SK-N-SH (cell line): ENCODE measurements around the gene MAP3K7CL. TPM values are rescaled to one million over a fixed set of nuclear protein-coding genes. Genes with fewer than 3 reads are reported as not detected.
A peak's percentile ranks its signal among the peaks of the same experiment; 100 is the strongest.

Experiments used
- CTCF ChIA-PET: fragments of 300-600, 350-600 bp; formaldehyde crosslinking; extraction: SDS; loops from one replicate; lab custom pipeline; 2021; lab: Yijun Ruan, JAX
- POLR2A ChIA-PET: fragments of 350-600 bp; sonication (Branson Sonifier 250); formaldehyde crosslinking; extraction: SDS; loops from one replicate; lab custom pipeline; 2020; ENCODE audit warnings: antibody characterized with exemption, inconsistent platforms; lab: Yijun Ruan, JAX
- DNase-seq: peaks from one replicate; pipeline ENCODE4 v3.0.0; 2012
- H2AFZ ChIP-seq: fragments of 200-600 bp; sonication (generic); 2 replicates; pipeline ENCODE4 v1.8.1; 2016; ENCODE audit warnings: antibody characterized with exemption, mild to moderate bottlenecking, low read depth
- H3F3A ChIP-seq: fragments of 200-600 bp; sonication (generic); replicated peaks from 2 replicates; pipeline ENCODE3; 2016; ENCODE audit warnings: antibody characterized with exemption, mild to moderate bottlenecking; ENCODE audit not compliant: insufficient read depth
- H3K27ac ChIP-seq, 2 experiments: fragments of 200-500 bp in 1 of 2; fragments of 200-600 bp in 1 of 2; sonication (Bioruptor generic) in 1 of 2; sonication (generic), shearing (Covaris generic) in 1 of 2; 2 replicates each; pipeline versions ENCODE4 v1.5.1 to v1.6.1; 2014 to 2016; ENCODE audit warnings: low read depth in 2 of 2, inconsistent platforms in 1 of 2, low read length in 1 of 2, mild to moderate bottlenecking in 1 of 2, mixed read lengths in 1 of 2
- H3K27me3 ChIP-seq: fragments of 200-600 bp; sonication (generic), shearing (Covaris generic); 2 replicates; pipeline ENCODE4 v1.6.1; 2016; ENCODE audit warnings: mixed run types; ENCODE audit not compliant: insufficient read depth
- H3K36me3 ChIP-seq, 2 experiments: fragments of 200-500 bp in 1 of 2; fragments of 200-600 bp in 1 of 2; sonication (Bioruptor generic) in 1 of 2; sonication (generic) in 1 of 2; replicated peaks in 1 of 2; 2 replicates each; pipeline versions ENCODE3 to v1.5.1; 2014 to 2016; ENCODE audit warnings: low read length in 1 of 2, mild to moderate bottlenecking in 1 of 2; ENCODE audit not compliant: insufficient read depth in 2 of 2, control insufficient read depth in 1 of 2
- H3K4me1 ChIP-seq, 2 experiments: fragments of 200-500 bp in 1 of 2; fragments of 200-600 bp in 1 of 2; sonication (Bioruptor generic) in 1 of 2; sonication (generic), shearing (Covaris generic) in 1 of 2; 2 replicates each; pipeline versions ENCODE4 v1.5.1 to v1.6.1; 2014 to 2016; ENCODE audit warnings: low read depth in 1 of 2, low read length in 1 of 2, mixed run types in 1 of 2; ENCODE audit not compliant: insufficient read depth in 2 of 2, control insufficient read depth in 1 of 2
- H3K4me2 ChIP-seq: fragments of 200-600 bp; sonication (generic), shearing (Covaris generic); 2 replicates; pipeline ENCODE4 v1.6.1; 2017; ENCODE audit warnings: mixed run types
- H3K4me3 ChIP-seq, 2 experiments: fragments of 200-500 bp in 1 of 2; fragments of 200-600 bp in 1 of 2; sonication (Bioruptor generic) in 1 of 2; sonication (generic), shearing (Covaris generic) in 1 of 2; 2 replicates each; pipeline versions ENCODE4 v1.5.1 to v1.8.1; 2014 to 2016; ENCODE audit warnings: low read depth in 2 of 2, inconsistent platforms in 1 of 2, low read length in 1 of 2, mild to moderate bottlenecking in 1 of 2, mixed read lengths in 1 of 2, moderate library complexity in 1 of 2
- H3K79me2 ChIP-seq: fragments of 200-600 bp; sonication (generic); 2 replicates; pipeline ENCODE4 v1.8.1; 2017; ENCODE audit warnings: mild to moderate bottlenecking; ENCODE audit not compliant: insufficient read depth
- H3K9ac ChIP-seq: fragments of 200-600 bp; sonication (generic); 2 replicates; pipeline ENCODE4 v1.6.1; 2017; ENCODE audit warnings: mixed run types
- H3K9me2 ChIP-seq: fragments of 200-600 bp; sonication (generic); 2 replicates; pipeline ENCODE4 v1.6.1; 2017; ENCODE audit warnings: mixed run types
- H3K9me3 ChIP-seq: fragments of 200-600 bp; sonication (generic); 2 replicates; pipeline ENCODE4 v1.6.1; 2017; ENCODE audit warnings: mixed run types, mild to moderate bottlenecking, moderate library complexity
- H4K20me1 ChIP-seq: fragments of 200-600 bp; sonication (generic); 2 replicates; pipeline ENCODE4 v1.6.1; 2017; ENCODE audit warnings: mild to moderate bottlenecking, mixed run types; ENCODE audit not compliant: insufficient read depth
- CHD2 ChIP-seq: fragments of 150-350 bp; IDR thresholded peaks from 2 replicates; pipeline ENCODE4 v1.6.1; 2018; ENCODE audit warnings: low read length; ENCODE audit not compliant: partially characterized antibody
- EP300 ChIP-seq, 2 experiments: IDR thresholded peaks; 2 replicates each; pipeline versions ENCODE4 v1.4.0 to v1.6.1; 2012; ENCODE audit warnings: borderline replicate concordance in 1 of 2, low read depth in 1 of 2, low read length in 1 of 2
- EZH2phosphoT487 ChIP-seq: fragments of 200-600 bp; sonication (generic); IDR thresholded peaks from 2 replicates; pipeline ENCODE4 v1.6.1; 2017; ENCODE audit warnings: low read depth, mixed run types, mild to moderate bottlenecking, antibody characterized with exemption, moderate library complexity, borderline replicate concordance
- FOXM1 ChIP-seq: IDR thresholded peaks from 2 replicates; pipeline ENCODE4 v1.4.0; 2012; ENCODE audit warnings: low read depth, mild to moderate bottlenecking
- GABPA ChIP-seq: IDR thresholded peaks from 2 replicates; pipeline ENCODE4 v1.4.0; 2012; ENCODE audit warnings: low read depth, mild to moderate bottlenecking
- MEF2A ChIP-seq: IDR thresholded peaks from 2 replicates; pipeline ENCODE4 v1.4.0; 2012; ENCODE audit warnings: low read depth, borderline replicate concordance
- MXI1 ChIP-seq: IDR thresholded peaks from 2 replicates; pipeline ENCODE4 v1.6.1; 2012; ENCODE audit warnings: mild to moderate bottlenecking, low read depth, low read length, improper control_type of control experiment
- RAD21 ChIP-seq: IDR thresholded peaks from 2 replicates; pipeline ENCODE4 v1.6.1; 2012; ENCODE audit warnings: mild to moderate bottlenecking, low read length
- RXRA ChIP-seq: IDR thresholded peaks from 2 replicates; pipeline ENCODE4 v1.4.0; 2012; ENCODE audit warnings: low read depth, mild to moderate bottlenecking, borderline replicate concordance
- SMC3 ChIP-seq: IDR thresholded peaks from 2 replicates; pipeline ENCODE4 v1.6.1; 2012; ENCODE audit warnings: low read depth, low read length, improper control_type of control experiment
- TAF1 ChIP-seq: IDR thresholded peaks from 2 replicates; pipeline ENCODE4 v1.6.1; 2012; ENCODE audit warnings: low read depth, mild to moderate bottlenecking, low read length, moderate library complexity, borderline replicate concordance
- TEAD4 ChIP-seq: IDR thresholded peaks from 2 replicates; pipeline ENCODE4 v1.4.0; 2012; ENCODE audit warnings: mild to moderate bottlenecking, borderline replicate concordance; ENCODE audit not compliant: insufficient read depth
- WGBS: methylation state at CpG from one replicate; pipeline ENCODE4 v1.1.6; 2017; ENCODE audit warnings: low lambda C conversion rate; 5-methylcytosine and 5-hydroxymethylcytosine counted together
- polyA plus RNA-seq, 3 experiments: library from polyadenylated mRNA; depleted of rRNA; stranded (reverse); fragments of >200 nt; gene quantifications; 2 replicates each; pipeline ENCODE4 v1.2.3, GENCODE V29; 2012
- TF ChIP-seq, protein P1 (sequence below): IDR thresholded peaks from 2 replicates; pipeline ENCODE4 v1.4.0; 2012; ENCODE audit warnings: low read depth, borderline replicate concordance
- TF ChIP-seq, protein P2 (sequence below): fragments of 150-350 bp; IDR thresholded peaks from 2 replicates; pipeline ENCODE4 v1.6.1; 2017; ENCODE audit warnings: antibody characterized with exemption, low read length, low read depth, borderline replicate concordance
- TF ChIP-seq, protein P3 (sequence below): IDR thresholded peaks from 2 replicates; pipeline ENCODE4 v1.4.0; 2012; ENCODE audit warnings: low read depth, borderline replicate concordance

The MAP3K7CL gene
- polyA plus RNA-seq, 1 of the 3 experiments (the other 2 are of a cell fraction): 2.3 TPM

- H3K9ac ChIP-seq: no peak overlapping the region
- H3K27me3 ChIP-seq: no peaks in the 10 kb centered on the region
- H4K20me1 ChIP-seq: no peaks in the 10 kb centered on the region
- DNase-seq: no peak
- no peaks in the 10 kb centered on the region for H3K9me3 ChIP-seq
- H3K9me2 ChIP-seq: no peaks in the 10 kb centered on the region
- peaks cover 0 to 21% of the 10 kb centered on the region in 2 experiments; a peak in 1 of 4 replicates for H3K4me1 ChIP-seq
- WGBS: 37% methylated on average over 9 of the region's 9 CpGs
- H3K36me3 ChIP-seq: no peaks in the 10 kb centered on the region
- no peaks in the 10 kb centered on the region for H3K79me2 ChIP-seq
- peaks cover 5% of the 10 kb centered on the region for H3F3A ChIP-seq
- ChIA-PET CTCF (interaction anchor here (1.3 kb wide), 2 partner anchors 13 to 253 kb away, joined by 3 to 7 read pairs; no protein-coding TSS in a partner anchor), POLR2A (no interaction called here)
- peak overlapping the region in 1 of 2 experiments; percentile 45; a peak in 1 of 4 replicates for H3K27ac ChIP-seq
- H3K4me3 ChIP-seq: no peak overlapping the region
- peak overlapping the region; percentile 29 for H3K4me2 ChIP-seq
- H2AFZ ChIP-seq: peak overlapping the region; percentile 44; the same call in 1 of the 2 replicates
- TF ChIP-seq FOXM1 (no peak), MEF2A (no peak), CHD2 (no peak), RAD21 (peak; percentile 2; the same call in 1 of the 2 replicates), RXRA (no peak)
- TF ChIP-seq, protein P1, sequence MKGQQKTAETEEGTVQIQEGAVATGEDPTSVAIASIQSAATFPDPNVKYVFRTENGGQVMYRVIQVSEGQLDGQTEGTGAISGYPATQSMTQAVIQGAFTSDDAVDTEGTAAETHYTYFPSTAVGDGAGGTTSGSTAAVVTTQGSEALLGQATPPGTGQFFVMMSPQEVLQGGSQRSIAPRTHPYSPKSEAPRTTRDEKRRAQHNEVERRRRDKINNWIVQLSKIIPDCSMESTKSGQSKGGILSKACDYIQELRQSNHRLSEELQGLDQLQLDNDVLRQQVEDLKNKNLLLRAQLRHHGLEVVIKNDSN: no peak
- TF ChIP-seq, all 33 proteins: peak for 1
Measured at GRCh38 chr21:29092102-29092959, 38.1 kb upstream of the MAP3K7CL start.

DNA sequence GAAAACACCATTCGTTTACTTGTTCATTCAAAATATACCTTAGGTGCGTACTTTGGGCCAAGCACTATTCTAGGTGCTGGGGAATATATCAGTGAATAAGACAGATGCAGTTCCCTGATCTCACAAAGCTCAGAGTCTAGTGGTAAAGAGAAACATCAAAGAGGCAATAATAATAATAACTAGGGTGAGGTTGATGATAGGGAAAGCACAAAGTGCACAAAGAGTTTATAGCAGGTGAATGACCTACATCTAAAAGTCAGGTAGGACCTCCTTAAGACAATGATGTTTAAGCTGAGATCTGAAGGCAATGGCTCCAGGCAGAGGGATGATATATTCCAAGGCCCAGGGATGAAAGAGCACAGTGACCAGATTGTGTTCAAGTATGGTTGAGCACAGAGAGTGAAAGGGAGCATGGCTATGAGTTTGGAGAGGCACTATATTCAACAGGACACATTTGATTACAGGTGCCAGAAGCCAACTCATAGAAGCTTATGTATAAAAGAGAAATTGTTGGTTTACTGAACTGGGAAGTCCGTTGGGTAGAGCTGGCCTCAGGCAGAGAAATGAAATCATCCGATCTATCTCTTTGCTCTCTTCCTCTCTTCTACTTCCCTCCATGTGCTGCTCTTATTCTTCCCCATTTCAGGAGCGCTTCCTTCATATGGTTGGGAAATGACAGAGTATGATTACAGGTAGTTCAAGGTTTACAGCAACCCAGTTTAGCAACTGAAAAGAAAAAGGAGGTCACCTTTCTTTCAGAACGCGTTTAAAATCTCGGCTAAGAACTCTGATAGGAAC, 34.0 kb upstream of the MAP3K7CL start:
- Histone ChIP-seq H3K27ac (no peak overlapping the region), H3K79me2 (no peaks in the 10 kb centered on the region), H2AFZ (no peak overlapping the region; the same call in 1 of the 2 replicates), H3K4me1 (peaks cover 0 to 10% of the 10 kb centered on the region in 2 experiments; a peak in 1 of 4 replicates), H3K4me3 (no peak overlapping the region), H3K36me3 (no peaks in the 10 kb centered on the region), H3F3A (no peaks in the 10 kb centered on the region), H3K9me2 (no peaks in the 10 kb centered on the region), H3K27me3 (no peaks in the 10 kb centered on the region), H3K4me2 (no peak overlapping the region), H4K20me1 (no peaks in the 10 kb centered on the region), H3K9me3 (no peaks in the 10 kb centered on the region), H3K9ac (no peak overlapping the region)
- no peak for TF ChIP-seq RAD21
- TF ChIP-seq EP300 (IDR thresholded peaks at IDR 0.05; ENCODE audit: borderline replicate concordance in 1 of 2, low read depth in 1 of 2, low read length in 1 of 2): no peak
- TF ChIP-seq, protein P2, sequence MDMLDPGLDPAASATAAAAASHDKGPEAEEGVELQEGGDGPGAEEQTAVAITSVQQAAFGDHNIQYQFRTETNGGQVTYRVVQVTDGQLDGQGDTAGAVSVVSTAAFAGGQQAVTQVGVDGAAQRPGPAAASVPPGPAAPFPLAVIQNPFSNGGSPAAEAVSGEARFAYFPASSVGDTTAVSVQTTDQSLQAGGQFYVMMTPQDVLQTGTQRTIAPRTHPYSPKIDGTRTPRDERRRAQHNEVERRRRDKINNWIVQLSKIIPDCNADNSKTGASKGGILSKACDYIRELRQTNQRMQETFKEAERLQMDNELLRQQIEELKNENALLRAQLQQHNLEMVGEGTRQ: no peak
- no peak for TF ChIP-seq GABPA
- TF ChIP-seq SMC3: no peak
- no peak for TF ChIP-seq MXI1
- TF ChIP-seq TEAD4: no peak
- no peak for TF ChIP-seq EZH2phosphoT487
- TF ChIP-seq TAF1: no peak
- TF ChIP-seq, protein P3, sequence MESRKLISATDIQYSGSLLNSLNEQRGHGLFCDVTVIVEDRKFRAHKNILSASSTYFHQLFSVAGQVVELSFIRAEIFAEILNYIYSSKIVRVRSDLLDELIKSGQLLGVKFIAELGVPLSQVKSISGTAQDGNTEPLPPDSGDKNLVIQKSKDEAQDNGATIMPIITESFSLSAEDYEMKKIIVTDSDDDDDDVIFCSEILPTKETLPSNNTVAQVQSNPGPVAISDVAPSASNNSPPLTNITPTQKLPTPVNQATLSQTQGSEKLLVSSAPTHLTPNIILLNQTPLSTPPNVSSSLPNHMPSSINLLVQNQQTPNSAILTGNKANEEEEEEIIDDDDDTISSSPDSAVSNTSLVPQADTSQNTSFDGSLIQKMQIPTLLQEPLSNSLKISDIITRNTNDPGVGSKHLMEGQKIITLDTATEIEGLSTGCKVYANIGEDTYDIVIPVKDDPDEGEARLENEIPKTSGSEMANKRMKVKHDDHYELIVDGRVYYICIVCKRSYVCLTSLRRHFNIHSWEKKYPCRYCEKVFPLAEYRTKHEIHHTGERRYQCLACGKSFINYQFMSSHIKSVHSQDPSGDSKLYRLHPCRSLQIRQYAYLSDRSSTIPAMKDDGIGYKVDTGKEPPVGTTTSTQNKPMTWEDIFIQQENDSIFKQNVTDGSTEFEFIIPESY: no peak
- 81% methylated on average over 8 of the region's 8 CpGs for WGBS
- ChIA-PET POLR2A (no interaction called here), CTCF (interaction anchor here (1.0 to 2.0 kb wide), 2 partner anchors 10 to 252 kb away, joined by 4 to 6 read pairs; no protein-coding TSS in a partner anchor)
- DNase-seq: no peak
